Measurements from ENCODE around the gene IMMP2L.

The IMMP2L gene

GRCh38 chr7:111184987-111185386 is 377.3 kb downstream of the IMMP2L start:
- TF ChIP-seq, protein P1, sequence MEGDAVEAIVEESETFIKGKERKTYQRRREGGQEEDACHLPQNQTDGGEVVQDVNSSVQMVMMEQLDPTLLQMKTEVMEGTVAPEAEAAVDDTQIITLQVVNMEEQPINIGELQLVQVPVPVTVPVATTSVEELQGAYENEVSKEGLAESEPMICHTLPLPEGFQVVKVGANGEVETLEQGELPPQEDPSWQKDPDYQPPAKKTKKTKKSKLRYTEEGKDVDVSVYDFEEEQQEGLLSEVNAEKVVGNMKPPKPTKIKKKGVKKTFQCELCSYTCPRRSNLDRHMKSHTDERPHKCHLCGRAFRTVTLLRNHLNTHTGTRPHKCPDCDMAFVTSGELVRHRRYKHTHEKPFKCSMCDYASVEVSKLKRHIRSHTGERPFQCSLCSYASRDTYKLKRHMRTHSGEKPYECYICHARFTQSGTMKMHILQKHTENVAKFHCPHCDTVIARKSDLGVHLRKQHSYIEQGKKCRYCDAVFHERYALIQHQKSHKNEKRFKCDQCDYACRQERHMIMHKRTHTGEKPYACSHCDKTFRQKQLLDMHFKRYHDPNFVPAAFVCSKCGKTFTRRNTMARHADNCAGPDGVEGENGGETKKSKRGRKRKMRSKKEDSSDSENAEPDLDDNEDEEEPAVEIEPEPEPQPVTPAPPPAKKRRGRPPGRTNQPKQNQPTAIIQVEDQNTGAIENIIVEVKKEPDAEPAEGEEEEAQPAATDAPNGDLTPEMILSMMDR (IDR thresholded peaks at IDR 0.05; ENCODE audit: insufficient read depth, low read depth, low read length, missing control alignments) = no peak
- H3K4me3 ChIP-seq (ENCODE audit: low read length) = no peak overlapping the region
- no peak for DNase-seq (ENCODE audit: low read depth)

GRCh38 chr7:111183321-111183720 is 379.0 kb downstream of the IMMP2L start:
- TF ChIP-seq, protein P1 (IDR thresholded peaks at IDR 0.05; ENCODE audit: insufficient read depth, low read depth, low read length, missing control alignments) = no peak
- no peak overlapping the region for H3K4me3 ChIP-seq (ENCODE audit: low read length)
- no peak for DNase-seq (ENCODE audit: low read depth)

GRCh38 chr7:111180338-111180737 is 382.0 kb downstream of the IMMP2L start:
- no peak for DNase-seq (ENCODE audit: low read depth)
- TF ChIP-seq, protein P1 (IDR thresholded peaks at IDR 0.05; ENCODE audit: insufficient read depth, low read depth, low read length, missing control alignments) = no peak
- H3K4me3 ChIP-seq (ENCODE audit: low read length) = no peak overlapping the region

GRCh38 chr7:111175908-111176441 is 386.3 kb downstream of the IMMP2L start:
- TF ChIP-seq, protein P1 (IDR thresholded peaks at IDR 0.05; ENCODE audit: insufficient read depth, low read depth, low read length, missing control alignments) = no peak

DNA sequence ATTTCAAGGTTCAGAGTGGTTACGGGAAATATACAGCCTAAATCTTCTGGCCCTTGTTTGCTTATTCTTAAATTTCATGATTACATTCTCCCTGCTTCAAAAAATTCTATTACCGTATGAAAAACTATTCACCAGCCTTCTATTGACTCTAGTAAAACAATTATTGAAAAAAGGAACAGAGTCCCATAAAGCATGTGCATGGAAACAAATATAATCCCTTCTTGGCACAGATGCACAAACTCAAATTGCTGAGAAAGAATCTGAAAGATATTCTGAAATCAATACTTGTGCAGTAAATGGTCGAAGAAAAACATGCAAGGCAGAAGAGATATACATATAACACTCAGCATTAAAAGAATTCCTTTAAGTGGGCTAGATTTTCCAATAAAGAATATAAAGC is 387.8 kb downstream of the IMMP2L start:
- TF ChIP-seq, protein P1 (IDR thresholded peaks at IDR 0.05; ENCODE audit: insufficient read depth, low read depth, low read length, missing control alignments) = no peak
- no peak for DNase-seq (ENCODE audit: low read depth)
- no peak overlapping the region for H3K4me3 ChIP-seq (ENCODE audit: low read length)

More at GRCh38 chr7:111175908-111176441, 386.3 kb downstream of the IMMP2L start:
- H3K4me3 ChIP-seq (ENCODE audit: low read length) = no peak overlapping the region
- DNase-seq (ENCODE audit: low read depth) = no peak

DNA sequence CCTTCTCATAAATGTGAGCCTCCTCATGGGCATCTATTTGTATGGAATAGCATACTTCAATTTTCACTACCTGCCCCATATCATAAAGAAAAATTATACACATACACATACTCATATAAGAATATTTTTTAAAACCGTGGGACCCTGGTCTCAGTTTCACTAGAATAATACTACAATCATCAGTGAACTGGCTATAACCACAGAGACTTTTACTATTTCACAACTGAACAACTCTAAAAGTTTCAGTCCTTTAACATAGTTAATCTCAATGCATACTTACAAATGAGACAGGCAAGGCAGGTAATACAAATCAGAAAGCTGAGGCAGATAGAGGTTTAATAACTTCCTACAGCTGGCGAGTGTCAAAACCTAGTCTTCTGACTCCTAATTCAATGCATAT is 388.3 kb downstream of the IMMP2L start:
- no peak overlapping the region for H3K4me3 ChIP-seq (ENCODE audit: low read length)
- TF ChIP-seq, protein P1 (IDR thresholded peaks at IDR 0.05; ENCODE audit: insufficient read depth, low read depth, low read length, missing control alignments) = no peak
- DNase-seq (ENCODE audit: low read depth) = no peak

DNA sequence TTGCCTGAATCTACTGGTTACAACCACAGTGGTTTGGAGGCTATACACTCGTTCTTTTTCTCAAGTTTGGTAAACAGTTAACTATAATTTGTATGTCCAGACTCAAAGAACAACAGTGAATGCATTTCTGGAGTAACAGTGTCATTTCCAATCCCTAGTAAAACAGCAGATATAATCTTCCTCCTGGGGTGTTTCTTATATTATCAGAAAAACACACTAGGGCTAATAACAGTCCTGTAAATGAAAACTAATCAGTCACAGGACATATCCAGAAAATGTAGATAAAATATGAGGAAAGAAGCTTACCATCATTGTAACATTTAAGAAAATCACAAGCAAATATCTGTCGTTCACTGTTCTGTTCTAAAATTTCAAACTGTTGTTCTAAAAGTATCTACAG is 388.8 kb downstream of the IMMP2L start:
- TF ChIP-seq, protein P1 (IDR thresholded peaks at IDR 0.05; ENCODE audit: insufficient read depth, low read depth, low read length, missing control alignments) = no peak
- no peak for DNase-seq (ENCODE audit: low read depth)
- H3K4me3 ChIP-seq (ENCODE audit: low read length) = no peak overlapping the region
